Stimulated activated naive CD8-positive, alpha-beta T cell treated with anti-CD3 and anti-CD28 coated beads, Interleukin-15, Interleukin-2, amounts not matched to agents 100 U/mL and 50 U/mL, for 24 hours (primary cell): ENCODE data around the gene DPP3.

ENCODE experiments used
- ATAC-seq: fragments of 150-1000 bp; cut with Tn5 transposase; one replicate; pipeline ENCODE4 v1.10.0; 2021
- DNase-seq: peaks from one replicate; pipeline ENCODE4 v3.0.0; 2021

DPP3 gene

DNA sequence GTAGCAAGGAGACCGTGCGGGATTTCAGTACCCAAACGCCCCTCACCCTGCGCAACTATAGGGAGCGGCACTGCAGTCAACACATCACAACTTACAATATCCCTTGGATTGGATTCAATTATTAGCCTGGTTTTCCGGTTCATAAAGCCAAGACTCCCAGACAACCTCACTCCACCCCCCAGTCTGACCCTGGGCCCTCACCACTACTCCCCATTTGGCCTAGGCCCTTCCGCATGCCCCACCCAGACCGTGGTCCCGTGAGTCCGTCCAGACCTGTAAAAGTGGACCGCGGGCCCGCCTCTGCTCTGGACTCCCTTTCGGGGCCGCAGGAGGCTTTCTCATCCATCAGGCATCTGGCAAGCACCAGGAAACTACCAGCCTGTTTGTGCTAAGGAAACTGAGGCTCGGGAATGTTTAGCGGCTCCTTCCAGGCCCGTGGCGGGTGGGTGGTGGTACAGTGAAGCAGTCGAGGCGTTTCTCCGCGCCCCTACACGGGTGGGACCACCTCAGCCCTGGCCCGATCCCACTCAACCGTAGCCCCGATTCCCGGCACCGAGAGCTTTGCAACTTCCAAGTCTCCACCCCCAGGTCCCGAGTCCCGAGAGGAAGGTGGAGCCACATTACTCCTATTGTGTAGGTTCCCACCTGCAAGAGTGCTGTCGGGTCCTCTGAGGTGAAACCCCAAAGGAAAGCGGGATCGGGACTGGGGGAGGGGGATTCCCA is 679 bp upstream of the DPP3 start:
- ATAC-seq (no peak), DNase-seq (no peak)

DNA sequence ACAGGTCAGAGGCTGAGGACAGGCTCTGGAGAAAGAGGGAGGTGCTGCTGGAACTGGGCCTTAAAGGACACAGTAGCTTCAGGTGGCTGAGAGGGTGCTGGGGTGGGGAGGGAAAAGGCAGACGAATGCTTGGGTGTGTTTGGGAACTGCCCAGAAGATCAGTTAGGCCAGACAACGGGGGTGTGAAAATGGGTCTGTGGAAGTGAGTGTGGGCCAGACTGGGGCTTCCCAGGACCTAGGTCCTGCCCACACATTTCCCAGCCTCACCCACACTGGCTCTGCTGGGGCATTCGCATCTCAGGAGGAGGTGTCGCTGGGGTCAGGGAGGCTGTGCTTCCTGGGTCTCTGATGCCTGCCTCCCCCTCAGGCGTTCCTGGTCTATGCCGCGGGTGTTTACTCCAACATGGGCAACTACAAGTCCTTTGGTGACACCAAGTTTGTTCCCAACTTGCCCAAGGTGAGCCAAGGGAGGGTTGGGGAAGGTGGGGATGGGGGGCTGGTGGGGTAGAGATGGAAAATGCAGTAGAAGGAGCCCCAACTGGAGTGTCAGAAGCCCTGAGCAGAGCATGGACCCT is 4.7 kb downstream of the DPP3 start:
- no peak for DNase-seq
- no peak for ATAC-seq

DNA sequence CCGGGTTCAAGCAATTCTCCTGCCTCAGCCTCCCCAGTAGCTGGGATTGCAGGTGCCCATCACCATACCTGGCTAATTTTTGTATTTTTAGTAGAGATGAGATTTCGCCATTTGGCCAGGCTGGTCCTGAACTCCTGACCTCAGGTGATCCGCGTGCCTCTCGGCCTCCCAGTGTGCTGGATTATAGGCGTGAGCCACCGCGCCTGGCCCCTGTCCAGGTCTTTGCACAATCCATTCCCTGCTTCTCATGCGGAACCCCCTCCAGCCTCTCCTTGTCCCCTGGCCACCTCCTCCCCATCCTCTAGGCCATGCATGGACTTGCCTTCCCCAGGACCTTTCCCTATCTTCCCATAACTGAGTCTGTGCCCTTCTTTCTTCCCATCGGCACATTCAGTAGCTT is 8.7 kb downstream of the DPP3 start:
- DNase-seq, result no peak
- ATAC-seq, result no peak

DNA sequence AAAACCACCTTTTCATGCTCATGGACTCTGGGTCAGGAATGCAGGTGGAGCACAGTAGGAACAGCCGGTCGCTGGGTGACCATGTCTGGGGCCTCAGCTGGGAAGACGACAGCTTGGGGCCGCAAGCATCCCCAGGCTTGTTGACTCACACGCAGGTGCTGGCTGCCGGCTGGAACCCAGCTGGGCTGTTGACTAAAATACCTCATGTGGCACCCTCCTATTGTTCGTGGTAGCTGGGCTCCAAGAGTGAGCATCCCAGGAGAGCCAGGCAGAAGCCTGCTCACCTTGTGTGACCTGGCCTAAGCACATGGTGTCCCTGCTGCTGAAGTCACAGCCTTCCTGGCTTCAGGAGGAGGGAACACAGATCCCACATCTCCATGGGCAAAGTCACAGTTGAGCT is 9.4 kb downstream of the DPP3 start:
- no peak for ATAC-seq
- DNase-seq, result no peak

DNA sequence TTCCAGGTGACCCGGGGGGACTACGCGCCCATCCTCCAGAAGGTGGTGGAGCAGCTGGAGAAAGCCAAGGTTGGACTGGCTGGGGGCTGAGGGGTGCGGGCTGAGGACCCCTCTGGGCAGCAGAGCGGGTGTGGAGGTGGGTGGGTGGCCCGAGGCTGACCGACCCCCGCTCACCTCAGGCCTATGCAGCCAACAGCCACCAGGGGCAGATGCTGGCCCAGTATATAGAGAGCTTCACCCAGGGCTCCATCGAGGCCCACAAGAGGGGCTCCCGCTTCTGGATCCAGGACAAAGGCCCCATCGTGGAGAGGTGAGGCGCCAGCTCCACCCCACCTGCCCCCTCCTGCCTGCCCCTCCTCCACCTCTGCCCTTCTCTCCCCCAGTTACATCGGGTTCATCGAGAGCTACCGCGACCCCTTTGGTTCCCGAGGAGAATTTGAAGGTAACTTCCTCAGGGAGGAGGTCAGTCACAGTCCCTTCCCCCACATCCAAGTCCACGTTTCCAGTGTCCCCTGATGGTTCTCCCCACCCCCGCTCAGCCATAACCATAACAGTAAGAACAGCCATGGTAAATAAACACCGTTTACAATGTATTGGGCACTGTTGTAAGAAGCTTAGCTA is 11.2 kb downstream of the DPP3 start:
- no peak for ATAC-seq
- DNase-seq, result no peak

DNA sequence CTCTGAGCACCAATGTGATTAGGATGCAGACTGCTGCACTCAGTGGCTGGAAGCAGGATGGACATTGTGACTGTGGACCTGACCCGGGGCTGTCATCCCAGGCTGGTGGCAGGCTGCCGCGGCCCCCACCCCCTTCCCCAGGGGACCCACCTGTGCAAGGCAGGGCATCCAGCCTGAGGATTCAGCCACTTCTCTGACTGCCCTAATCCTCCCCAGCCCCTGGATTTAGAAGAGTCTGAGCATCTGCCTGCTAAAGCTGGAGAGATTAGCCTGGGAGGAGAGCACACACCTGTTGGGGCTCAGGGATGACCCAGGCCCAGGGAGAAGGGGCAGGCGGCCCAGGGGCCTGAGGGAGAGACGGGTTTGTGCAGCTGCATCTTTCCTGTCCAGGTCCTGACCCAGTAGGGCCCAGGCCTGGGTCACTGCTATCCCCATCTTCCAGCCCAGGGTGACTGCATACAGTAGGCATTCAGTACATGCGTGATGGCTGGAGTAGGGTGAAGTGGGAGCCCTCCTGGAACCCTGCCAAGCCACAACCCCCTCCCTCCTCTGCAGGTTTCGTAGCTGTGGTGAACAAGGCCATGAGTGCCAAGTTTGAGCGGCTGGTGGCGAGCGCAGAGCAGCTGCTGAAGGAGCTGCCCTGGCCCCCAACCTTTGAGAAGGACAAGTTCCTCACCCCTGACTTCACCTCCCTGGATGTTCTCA is 12.1 kb downstream of the DPP3 start:
- no peak for ATAC-seq
- DNase-seq, result no peak

DNA sequence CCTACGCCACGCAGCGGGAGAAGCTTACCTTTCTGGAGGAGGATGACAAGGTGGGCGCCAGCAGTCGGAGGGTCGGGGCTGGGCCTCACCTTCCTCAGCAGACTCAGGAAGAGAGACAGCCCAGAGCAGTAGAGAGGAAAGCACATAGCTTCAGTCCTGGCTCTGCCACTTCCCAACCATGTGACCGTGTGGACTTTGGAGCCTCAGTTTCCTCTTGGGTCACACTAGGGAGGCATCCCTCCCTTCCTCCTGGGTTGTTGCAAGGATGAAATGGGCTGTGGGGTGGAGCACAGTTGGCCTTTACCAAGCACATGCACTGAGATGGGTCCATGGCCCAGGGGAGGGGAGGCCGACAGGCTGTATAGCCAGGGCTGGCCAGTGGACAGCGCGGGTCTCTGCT is 12.9 kb downstream of the DPP3 start:
- no peak for ATAC-seq
- DNase-seq, result no peak

DNA sequence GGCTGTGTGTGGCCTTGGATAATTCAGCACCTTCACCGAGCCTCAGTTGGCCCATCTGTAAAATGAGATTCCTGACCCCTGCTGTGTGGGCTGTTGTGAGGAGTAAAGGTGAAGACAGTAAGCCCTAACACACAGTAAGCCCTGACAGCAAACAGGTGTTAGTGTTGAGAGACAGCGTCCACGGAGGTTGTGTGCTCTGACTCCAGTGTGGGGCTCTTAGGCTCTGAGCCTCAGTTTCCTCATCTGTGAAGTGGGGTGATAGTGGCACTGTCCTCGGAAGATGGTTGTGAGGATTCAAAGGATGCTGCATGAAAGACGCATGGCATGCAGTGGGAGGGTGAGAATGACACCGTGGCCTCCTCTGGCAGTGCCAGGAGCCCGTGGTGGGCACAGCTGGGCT is 14.2 kb downstream of the DPP3 start:
- ATAC-seq (no peak), DNase-seq (no peak)

DNA sequence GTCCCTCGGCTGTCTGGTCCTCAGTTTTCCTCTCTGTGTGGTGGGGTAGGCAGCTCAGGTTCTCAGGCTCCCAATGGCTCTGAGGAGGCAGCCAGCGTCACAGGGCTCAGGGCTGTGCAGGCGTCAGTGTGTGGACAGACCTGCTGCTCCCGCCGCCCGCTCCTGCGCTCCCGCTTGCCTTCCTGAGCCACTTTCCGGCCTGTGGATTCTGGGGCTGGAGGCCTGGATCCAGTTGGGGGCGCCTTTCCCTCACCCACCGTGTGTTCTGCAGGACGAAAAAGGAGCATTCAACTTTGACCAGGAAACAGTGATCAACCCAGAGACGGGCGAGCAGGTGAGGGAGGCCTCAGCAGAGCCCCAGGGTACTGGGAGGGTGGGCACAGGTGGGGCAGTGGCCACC is 14.7 kb downstream of the DPP3 start:
- ATAC-seq (no peak), DNase-seq (no peak)

DNA sequence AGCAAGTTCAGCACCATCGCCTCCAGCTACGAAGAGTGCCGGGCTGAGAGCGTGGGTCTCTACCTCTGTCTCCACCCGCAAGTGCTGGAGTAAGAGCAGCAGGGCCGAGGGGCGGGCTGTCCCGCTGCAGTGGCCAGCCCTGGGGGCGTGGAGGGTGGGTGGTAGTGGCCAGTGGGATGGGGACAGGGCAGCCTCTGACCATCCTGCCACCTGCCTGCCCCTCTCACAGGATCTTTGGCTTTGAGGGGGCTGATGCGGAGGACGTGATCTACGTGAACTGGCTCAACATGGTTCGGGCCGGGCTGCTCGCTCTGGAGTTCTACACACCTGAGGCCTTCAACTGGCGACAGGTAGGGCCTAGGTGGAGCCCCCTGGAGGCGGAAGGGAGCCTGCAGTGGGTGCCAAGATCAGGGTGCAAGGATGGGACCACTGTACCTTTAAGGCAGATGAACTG is 15.2 kb downstream of the DPP3 start:
- DNase-seq, result peak; percentile 35
- peak; percentile 24 for ATAC-seq

DNA sequence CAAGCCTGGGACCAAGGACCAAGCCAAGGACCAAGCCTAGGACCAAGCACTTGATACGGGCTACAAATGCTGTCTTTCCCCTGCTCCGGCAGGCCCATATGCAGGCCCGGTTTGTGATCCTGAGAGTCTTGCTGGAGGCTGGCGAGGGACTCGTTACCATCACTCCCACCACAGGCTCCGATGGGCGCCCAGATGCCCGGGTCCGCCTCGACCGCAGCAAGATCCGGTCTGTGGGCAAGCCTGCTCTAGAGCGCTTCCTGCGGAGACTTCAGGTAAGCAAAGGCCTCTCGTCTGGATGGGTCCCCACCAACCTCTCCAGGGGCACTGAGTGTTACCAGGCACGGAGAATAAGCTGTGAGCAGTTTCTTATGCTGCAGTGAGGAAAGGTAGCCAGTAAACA is 17.0 kb downstream of the DPP3 start:
- DNase-seq, result no peak
- no peak for ATAC-seq

DNA sequence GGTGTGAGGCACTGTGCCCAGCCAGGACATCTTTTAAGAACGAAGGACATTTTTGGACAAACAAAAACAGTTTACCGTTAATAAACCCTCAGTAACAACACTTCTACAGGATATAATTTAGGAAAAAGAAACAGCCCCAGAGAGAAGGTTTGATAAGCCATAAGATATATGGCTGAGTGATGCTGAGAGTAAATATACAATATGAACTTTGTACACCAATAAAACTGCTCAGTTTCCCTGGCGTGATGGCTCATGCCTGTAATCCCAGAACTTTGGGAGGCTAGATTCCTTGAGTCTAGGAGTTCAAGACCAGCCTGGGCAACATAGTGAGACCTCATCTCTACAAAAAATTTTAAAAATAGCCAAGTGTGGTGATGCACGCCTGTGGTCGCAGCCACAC is 18.3 kb downstream of the DPP3 start:
- ATAC-seq (no peak), DNase-seq (no peak)

DNA sequence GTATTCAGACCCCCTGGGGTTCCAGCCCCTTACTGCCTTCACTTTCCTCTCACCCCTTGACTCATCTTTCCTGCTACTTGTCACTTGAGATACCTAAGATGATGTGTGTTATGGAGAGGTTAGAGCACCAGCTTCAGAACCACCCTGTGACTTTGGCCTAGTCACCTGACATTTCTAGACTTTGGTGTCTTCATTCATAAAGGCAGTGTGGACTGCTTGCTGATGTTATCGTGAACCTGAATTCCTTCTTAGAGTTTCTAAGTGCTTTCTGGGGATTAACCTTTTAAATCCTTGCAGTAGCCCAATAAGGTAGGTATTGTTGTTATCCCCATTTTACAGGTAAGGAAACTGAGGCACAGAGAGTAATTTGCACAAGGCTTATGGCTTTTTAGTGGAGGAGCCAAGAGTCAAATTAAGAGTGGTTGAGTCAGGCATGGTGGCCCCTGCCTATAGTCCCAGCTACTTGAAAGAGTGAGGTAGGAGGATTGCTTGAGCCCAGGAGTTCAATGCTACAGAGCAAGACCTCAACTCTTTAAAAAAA is 25.1 kb downstream of the DPP3 start:
- DNase-seq, result no peak
- ATAC-seq, result no peak

DNA sequence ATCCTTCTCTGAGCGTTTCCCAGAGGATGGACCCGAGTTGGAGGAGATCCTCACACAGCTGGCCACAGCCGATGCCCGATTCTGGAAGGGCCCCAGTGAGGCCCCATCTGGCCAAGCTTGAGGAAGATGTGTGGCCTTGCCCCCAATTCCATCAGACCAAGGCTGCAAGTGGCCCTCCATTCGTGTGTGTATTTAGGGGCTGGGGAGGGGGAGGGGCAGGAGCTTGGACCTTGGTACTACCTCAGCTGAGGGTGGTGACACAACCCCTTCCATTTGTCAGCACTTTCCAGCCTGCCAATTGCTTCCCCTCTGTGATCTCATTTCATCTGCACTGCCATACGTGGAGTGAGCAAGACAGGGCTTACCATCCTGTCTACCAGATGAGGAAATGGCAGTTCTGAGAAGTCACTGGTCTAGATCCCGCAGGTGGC is 28.9 kb downstream of the DPP3 start:
- DNase-seq (no peak), ATAC-seq (no peak)

DNA sequence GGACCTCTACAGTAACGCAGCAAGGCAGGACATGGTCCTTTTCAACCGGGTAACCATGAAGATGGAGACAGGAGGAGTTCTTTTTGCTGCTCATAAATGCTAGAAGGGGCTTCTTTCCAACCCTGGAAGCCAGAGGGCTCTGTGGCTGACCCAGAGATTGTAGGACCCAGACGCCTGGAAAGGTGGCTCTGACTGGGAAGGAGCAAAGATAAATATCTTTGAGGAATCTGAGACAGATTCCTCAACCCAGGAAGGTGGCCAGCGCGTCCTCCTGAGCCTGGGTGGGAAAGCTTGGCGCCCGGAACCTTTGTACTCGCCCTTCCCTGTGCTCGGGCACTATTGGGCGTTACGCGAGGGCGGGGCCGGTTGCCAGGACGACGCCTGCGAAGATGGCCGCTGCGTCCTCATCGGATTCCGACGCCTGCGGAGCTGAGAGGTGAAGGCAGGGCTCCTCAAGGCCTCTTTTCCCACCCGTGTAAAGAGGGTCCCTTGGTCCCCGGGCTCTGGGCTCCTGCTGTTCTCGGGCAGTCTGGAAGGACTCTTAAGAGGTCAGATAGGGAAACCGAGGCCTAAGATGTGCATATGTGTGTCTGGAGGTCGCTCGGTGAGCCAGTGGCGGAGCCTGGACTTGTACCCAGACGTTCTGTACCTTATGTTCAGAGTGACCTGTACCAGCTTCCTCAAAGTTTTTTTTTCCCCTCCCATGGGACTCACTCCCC is 30.2 kb downstream of the DPP3 start, which contains the start of gene BBS1:
Gene BBS1 (plus strand): TSS at position 365 of the 719 bp plus-strand sequence. CDS start 25 bp downstream, at position 390.
- ATAC-seq (peak; percentile 96), DNase-seq (peak; percentile 88)

DNA sequence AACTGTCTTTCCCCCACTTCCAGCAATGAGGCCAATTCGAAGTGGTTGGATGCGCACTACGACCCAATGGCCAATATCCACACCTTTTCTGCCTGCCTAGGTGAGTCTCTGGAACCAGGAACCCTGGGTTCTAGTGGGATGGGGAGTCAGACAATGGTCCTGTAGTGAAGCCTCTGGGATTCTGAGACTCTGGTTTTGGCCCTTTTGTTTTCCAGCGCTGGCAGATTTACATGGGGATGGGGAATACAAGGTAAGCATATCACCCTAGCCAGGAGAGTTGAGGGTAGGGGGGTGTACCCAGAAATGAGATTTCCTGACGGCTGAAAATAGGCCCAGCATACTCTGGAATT is 30.7 kb downstream of the DPP3 start:
- no peak for ATAC-seq

DNA sequence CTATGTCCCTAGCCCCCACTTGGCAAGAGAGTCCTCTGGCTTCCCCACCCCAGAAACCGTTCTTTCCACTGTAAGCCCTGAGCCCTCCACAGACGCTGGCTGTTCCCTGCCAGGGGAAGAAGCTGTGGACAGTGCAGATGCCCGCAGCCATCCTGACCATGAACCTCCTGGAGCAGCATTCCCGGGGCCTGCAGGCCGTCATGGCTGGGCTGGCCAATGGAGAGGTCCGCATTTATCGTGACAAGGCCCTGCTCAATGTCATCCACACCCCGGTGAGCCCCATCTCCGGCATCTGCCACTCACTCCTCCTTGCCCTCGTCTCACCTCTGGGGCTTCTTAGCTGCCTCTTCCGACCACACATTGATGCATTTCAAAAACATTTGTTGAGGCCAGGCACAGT is 43.4 kb downstream of the DPP3 start:
- ATAC-seq (no peak), DNase-seq (no peak)

More for the DNA sequence above, 30.7 kb downstream of the DPP3 start:
- no peak for DNase-seq

DNA sequence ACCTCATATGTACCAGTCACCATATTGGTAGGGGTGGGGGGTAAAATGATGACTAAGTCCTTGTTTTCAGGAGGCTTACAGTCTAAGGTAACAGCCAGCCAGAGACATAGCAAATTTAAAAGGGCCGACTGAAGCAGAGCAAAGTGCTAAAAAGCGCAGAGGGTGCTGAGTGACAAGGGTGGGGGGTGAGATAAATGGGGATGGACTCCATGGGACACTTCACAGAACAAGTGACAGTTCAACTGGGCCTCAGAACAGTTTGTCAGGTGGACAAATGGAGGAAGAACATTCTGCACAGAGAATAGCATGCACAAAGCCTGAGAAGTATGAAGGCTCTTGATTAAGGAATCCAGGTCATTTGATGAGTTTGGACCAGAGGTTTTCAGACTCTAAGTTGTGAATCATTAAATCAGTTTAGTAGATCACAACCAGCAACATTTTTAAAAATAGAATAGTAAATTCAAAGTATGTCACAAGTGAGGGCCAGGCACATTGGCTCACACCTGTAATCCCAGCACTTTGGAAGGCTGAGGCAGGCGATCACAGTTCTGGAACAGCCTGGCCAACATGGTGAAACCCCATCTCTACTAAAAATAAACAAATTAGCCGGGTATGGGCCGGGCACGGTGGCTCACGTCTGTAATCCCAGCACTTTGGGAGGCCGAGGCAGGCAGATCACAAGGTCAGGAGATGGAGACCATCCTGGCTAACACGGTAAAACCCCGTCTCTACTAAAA is 44.2 kb downstream of the DPP3 start:
- no peak for DNase-seq
- ATAC-seq, result no peak

DNA sequence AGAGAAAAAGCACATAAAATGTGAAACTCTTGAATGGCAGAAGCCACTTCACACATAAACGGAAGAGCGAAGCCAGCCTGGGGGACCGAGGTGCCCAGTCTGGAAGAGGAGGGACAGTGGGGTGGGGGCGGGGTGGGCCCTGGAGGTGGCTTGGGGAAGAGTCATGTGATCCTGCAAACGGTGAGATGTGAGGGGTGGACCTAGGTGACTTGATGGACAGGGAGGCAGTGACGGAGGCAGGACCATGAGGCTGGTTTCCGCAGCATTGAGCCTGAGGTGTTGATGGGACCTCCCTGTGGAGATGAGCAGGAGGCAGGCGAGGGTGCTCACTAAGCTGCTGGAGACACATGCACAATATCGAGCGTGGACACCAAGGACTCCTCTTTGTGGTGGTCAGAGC is 48.8 kb downstream of the DPP3 start:
- DNase-seq, result no peak
- no peak for ATAC-seq

DNA sequence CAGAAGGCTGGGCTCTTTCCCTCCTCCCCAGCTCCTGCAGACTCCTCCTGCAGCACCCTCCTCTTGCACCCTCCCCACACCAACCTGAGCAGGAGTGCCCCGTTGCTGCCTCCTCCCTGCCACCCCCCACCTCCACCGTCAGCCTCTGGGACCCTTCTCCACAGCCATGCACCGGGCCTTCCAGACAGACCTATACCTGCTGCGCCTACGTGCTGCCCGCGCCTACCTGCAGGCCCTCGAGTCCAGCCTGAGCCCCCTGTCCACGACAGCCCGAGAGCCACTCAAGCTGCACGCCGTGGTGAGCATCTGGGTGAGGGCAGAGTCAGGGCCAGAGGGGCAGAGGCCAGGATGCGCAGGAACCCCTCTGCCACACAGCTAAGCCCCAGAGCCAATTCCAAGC is 49.4 kb downstream of the DPP3 start:
- no peak for ATAC-seq
- no peak for DNase-seq

DNA sequence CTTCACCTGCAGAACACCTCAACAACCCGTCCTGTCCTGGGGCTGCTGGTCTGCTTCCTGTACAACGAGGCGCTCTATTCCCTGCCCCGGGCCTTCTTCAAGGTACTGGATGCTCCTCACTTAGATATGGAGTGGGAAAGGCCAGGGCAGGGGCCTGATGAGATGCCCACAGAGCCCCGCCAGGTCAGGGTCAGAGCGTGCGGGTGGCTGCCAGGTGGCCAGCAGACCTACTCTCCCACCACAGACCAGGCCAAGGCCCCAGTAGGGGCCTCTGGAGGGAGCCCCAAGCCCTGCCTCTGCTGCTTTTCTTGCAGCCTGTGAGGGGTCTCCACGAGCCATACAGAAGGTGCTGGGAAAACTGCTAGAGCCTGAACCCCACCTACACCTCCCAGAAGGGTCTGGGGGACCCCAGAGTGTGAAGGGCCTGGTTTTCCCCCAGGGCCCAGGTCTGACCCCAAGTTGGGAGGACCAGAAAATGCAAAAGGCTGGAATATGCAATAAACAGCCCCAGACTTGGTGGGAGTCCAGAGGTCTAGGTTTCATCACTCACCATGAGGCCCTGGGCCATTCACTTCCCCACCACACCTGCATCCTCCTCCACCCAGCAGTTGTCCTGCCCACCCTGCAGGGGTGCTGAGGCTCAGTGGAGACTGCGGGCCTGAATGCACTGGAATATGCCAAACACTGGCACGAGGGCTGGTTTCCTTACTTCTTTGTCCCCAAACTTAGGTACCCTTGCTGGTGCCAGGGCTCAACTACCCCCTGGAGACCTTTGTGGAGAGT is 50.9 kb downstream of the DPP3 start:
- DNase-seq, result no peak

More for the DNA sequence above, 50.9 kb downstream of the DPP3 start:
- ATAC-seq, result no peak
